Panc1 (cell line): ENCODE results near the gene ADAM12. TPM values are rescaled to one million over a fixed set of nuclear protein-coding genes. Genes with fewer than 3 reads are reported as not detected.

ENCODE experiments used
- ATAC-seq: fragments of 200-7000 bp; cut with Tn5 transposase; 2 replicates; pipeline ENCODE4 v1.9.1; 2020; ENCODE audit warnings: mild to moderate bottlenecking, moderate library complexity
- BruUV-seq: library from RNA; stranded (reverse); fragments of 400-500 nt; replicated peaks from 2 replicates; lab custom pipeline; 2021; lab: Mats Ljungman, UMichigan
- CTCF ChIA-PET: fragments of 300-600 bp; sonication (Branson Sonifier 250); formaldehyde crosslinking; loops from one replicate; lab custom pipeline; 2022; ENCODE audit warnings: antibody characterized with exemption; lab: Charles Lee
- POLR2A ChIA-PET: fragments of 300-600 bp; sonication (Branson Sonifier 250); formaldehyde crosslinking; loops from one replicate; lab custom pipeline; 2022; ENCODE audit warnings: antibody characterized with exemption; lab: Charles Lee
- DNase-seq: peaks from one replicate; pipeline ENCODE4 v3.0.0-alpha.2; 2010; ENCODE audit warnings: low read depth, low spot score
- H3K27ac ChIP-seq: 2 replicates; pipeline ENCODE4 v1.5.1; 2011; ENCODE audit warnings: mild to moderate bottlenecking, low read length, inconsistent platforms
- H3K27me3 ChIP-seq: fragments of 200-500 bp; sonication (Bioruptor generic); 2 replicates; pipeline ENCODE4 v1.6.0; 2014; ENCODE audit warnings: low read length, inconsistent platforms; ENCODE audit not compliant: control insufficient read depth, insufficient read depth
- H3K36me3 ChIP-seq: fragments of 200-500 bp; sonication (Bioruptor generic); 2 replicates; pipeline ENCODE4 v1.5.1; 2014; ENCODE audit warnings: inconsistent platforms, mild to moderate bottlenecking, low read length, moderate library complexity; ENCODE audit not compliant: control insufficient read depth, insufficient read depth
- H3K4me1 ChIP-seq: 2 replicates; pipeline ENCODE4 v1.5.1; 2011; ENCODE audit warnings: inconsistent platforms, mild to moderate bottlenecking, low read length, moderate library complexity; ENCODE audit not compliant: control insufficient read depth, insufficient read depth
- H3K4me3 ChIP-seq, 2 experiments: 2 replicates each; pipeline ENCODE4 v1.5.1; 2011 to 2012; ENCODE audit warnings: low read depth in 2 of 2, low read length in 2 of 2, mild to moderate bottlenecking in 2 of 2, inconsistent platforms in 1 of 2, moderate library complexity in 1 of 2
- H3K9me3 ChIP-seq: fragments of 200-500 bp; sonication (Bioruptor generic); 2 replicates; pipeline ENCODE4 v1.5.1; 2014; ENCODE audit warnings: low read depth, mild to moderate bottlenecking, inconsistent platforms, low read length, moderate library complexity; ENCODE audit not compliant: control insufficient read depth, insufficient read depth
- CTCF ChIP-seq: fragments of 450-650 bp; IDR thresholded peaks from 2 replicates; pipeline ENCODE4 v1.5.1; 2017; ENCODE audit warnings: mild to moderate bottlenecking
- POLR2AphosphoS5 ChIP-seq: IDR thresholded peaks from 2 replicates; pipeline ENCODE4 v1.6.1; 2012; ENCODE audit warnings: mild to moderate bottlenecking, low read depth, low read length, moderate library complexity
- SIN3A ChIP-seq: IDR thresholded peaks from 2 replicates; pipeline ENCODE4 v1.6.1; 2012; ENCODE audit warnings: low read depth, mild to moderate bottlenecking, low read length, moderate library complexity, borderline replicate concordance; ENCODE audit not compliant: insufficient read depth
- TCF7L2 ChIP-seq: IDR thresholded peaks from 2 replicates; pipeline ENCODE4 v1.6.1; 2011; ENCODE audit warnings: mild to moderate bottlenecking, low read depth, low read length, inconsistent platforms
- in situ Hi-C: cut with HindIII; loops from 2 replicates; pipeline ENCODE4 v1.10.0; 2016; ENCODE audit warnings: low sequenced_read_pairs, low pct_unique_long_range_greater_than_20kb
- intact Hi-C: fragments of 100-400 bp; cut with micrococcal nuclease; formaldehyde crosslinking; loops from one replicate; pipeline ENCODE4 v1.10.0; 2022; ENCODE audit not compliant: unreplicated experiment
- total RNA-seq: library from RNA; stranded (reverse); gene quantifications from one replicate; pipeline ENCODE4 v1.2.1, GENCODE V29; 2021; ENCODE audit not compliant: unreplicated experiment
- TF ChIP-seq, protein P1 (sequence below), 2 experiments: IDR thresholded peaks; 2 replicates each; pipeline ENCODE4 v1.6.1; 2011 to 2012; ENCODE audit warnings: low read depth in 2 of 2, control low read depth in 1 of 2, low read length in 1 of 2, mild to moderate bottlenecking in 1 of 2, moderate library complexity in 1 of 2; ENCODE audit not compliant: insufficient read depth in 1 of 2

The ADAM12 gene
- total RNA-seq, 1 experiment from 2014 or later = 0.10 TPM

DNA sequence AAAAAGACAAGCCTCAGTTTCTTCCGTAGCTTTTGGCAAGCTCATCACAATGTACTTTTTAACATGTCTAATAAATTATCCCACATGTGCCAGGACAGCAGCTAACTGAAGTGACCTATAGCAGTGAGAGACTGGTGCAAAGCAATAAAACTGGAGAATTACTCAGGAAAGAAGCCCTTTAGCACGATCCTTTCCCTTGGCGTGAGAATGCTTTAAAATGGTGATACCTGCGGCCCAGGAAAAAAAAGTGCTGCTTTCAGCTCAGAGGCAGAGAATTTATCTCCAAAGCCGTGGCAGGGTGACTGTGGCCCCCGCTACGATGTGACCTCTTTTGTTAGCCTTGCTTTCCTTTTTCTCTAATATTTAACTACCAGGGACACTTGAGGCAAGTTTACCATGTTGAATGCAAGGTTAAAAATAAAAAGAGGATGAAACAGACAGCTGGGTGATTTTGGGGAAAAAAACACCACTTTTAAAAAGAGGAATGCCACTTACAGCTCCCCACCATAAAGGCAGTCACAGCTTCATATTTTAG is 307.9 kb downstream of the ADAM12 start:
- ChIA-PET CTCF (no interaction called here), POLR2A (no interaction called here)
- intact Hi-C loops = no loop called here
- DNase-seq (no peak), ATAC-seq (no peak)
- no peaks in the 10 kb centered on the region for H3K9me3 ChIP-seq
- H3K27ac ChIP-seq = no peak overlapping the region
- no TSS peak for BruUV-seq
- in situ Hi-C loops = no loop called here
- no peaks in the 10 kb centered on the region for H3K4me1 ChIP-seq
- H3K4me3 ChIP-seq = no peak overlapping the region
- H3K27me3 ChIP-seq = no peaks in the 10 kb centered on the region
- TF ChIP-seq SIN3A (no peak), CTCF (no peak), POLR2AphosphoS5 (no peak), TCF7L2 (no peak)
- TF ChIP-seq, protein P1, sequence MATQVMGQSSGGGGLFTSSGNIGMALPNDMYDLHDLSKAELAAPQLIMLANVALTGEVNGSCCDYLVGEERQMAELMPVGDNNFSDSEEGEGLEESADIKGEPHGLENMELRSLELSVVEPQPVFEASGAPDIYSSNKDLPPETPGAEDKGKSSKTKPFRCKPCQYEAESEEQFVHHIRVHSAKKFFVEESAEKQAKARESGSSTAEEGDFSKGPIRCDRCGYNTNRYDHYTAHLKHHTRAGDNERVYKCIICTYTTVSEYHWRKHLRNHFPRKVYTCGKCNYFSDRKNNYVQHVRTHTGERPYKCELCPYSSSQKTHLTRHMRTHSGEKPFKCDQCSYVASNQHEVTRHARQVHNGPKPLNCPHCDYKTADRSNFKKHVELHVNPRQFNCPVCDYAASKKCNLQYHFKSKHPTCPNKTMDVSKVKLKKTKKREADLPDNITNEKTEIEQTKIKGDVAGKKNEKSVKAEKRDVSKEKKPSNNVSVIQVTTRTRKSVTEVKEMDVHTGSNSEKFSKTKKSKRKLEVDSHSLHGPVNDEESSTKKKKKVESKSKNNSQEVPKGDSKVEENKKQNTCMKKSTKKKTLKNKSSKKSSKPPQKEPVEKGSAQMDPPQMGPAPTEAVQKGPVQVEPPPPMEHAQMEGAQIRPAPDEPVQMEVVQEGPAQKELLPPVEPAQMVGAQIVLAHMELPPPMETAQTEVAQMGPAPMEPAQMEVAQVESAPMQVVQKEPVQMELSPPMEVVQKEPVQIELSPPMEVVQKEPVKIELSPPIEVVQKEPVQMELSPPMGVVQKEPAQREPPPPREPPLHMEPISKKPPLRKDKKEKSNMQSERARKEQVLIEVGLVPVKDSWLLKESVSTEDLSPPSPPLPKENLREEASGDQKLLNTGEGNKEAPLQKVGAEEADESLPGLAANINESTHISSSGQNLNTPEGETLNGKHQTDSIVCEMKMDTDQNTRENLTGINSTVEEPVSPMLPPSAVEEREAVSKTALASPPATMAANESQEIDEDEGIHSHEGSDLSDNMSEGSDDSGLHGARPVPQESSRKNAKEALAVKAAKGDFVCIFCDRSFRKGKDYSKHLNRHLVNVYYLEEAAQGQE (IDR thresholded peaks at IDR 0.05; ENCODE audit: insufficient read depth in 1 of 2, low read depth in 2 of 2, low read length in 1 of 2) = no peak
- H3K36me3 ChIP-seq = no peaks in the 10 kb centered on the region

GRCh38 chr10:126075009-126075408 is 313.3 kb downstream of the ADAM12 start:
- intact Hi-C loops = no loop called here
- BruUV-seq = no TSS peak
- in situ Hi-C loops = no loop called here
- TF ChIP-seq CTCF = no peak
- Histone ChIP-seq H3K27me3 (no peaks in the 10 kb centered on the region), H3K27ac (no peak overlapping the region), H3K9me3 (no peaks in the 10 kb centered on the region), H3K36me3 (no peaks in the 10 kb centered on the region), H3K4me1 (no peaks in the 10 kb centered on the region), H3K4me3 (no peak overlapping the region)
- CTCF ChIA-PET = no interaction called here
- DNase-seq = no peak
- ATAC-seq = no peak
- POLR2A ChIA-PET = no interaction called here
